ENCODE measurements around the gene EXO5. TPM values are rescaled to one million over a fixed set of nuclear protein-coding genes. Genes with fewer than 3 reads are reported as not detected.

The EXO5 gene
- total RNA-seq, 1 experiment from 2014 or later = 0.57 TPM

- ChIA-PET RAD21 (ENCODE audit: low non-redundant PET in 1 of 2, low total read pairs in 2 of 2, uncharacterized antibody in 2 of 2, unreplicated experiment in 2 of 2) (no interaction called here), POLR2A (interaction anchor here (0.7 to 1.0 kb wide), 2 partner anchors 63 to 160 kb away, joined by 3 read pairs; partner anchors contain the start of gene NFYC), CTCF (interaction anchor here (1.3 to 2.4 kb wide), 2 partner anchors 138 to 421 kb away, joined by 4 to 10 read pairs; no protein-coding TSS in a partner anchor)
- ATAC-seq = peak; percentile 13; the same call in 1 of the 2 replicates
- peak overlapping the region; percentile 68 for H3K27ac ChIP-seq (ENCODE audit: low read depth, low read length)
- H3K9ac ChIP-seq (ENCODE audit: low read length) = peak overlapping the region; percentile 63
- H3K4me1 ChIP-seq (ENCODE audit: control insufficient read depth in 1 of 2, insufficient read depth in 2 of 2, low read length in 2 of 2) = peaks cover 7 to 11% of the 10 kb centered on the region in 2 experiments; a peak in 3 of 4 replicates
- H4K20me1 ChIP-seq (ENCODE audit: insufficient read depth) = no peaks in the 10 kb centered on the region
- DNase-seq (ENCODE audit: low read depth, low spot score) = no peak
- BruUV-seq (replicated peaks) = TSS peak; percentile 96
- H3K27me3 ChIP-seq (ENCODE audit: insufficient read depth, low read length) = no peaks in the 10 kb centered on the region
- intact Hi-C loops (cut with micrococcal nuclease) = loop anchor here (5.0 kb wide), 1 partner anchor 136 kb away; the partner anchor contains the start of gene RIMS3
- H3K9me2 ChIP-seq (ENCODE audit: insufficient read depth) = no peaks in the 10 kb centered on the region
- no peaks in the 10 kb centered on the region; a peak in 1 of 4 replicates for H3K36me3 ChIP-seq (ENCODE audit: control insufficient read depth in 1 of 2, insufficient read depth in 2 of 2, low read length in 2 of 2)
- peak overlapping the region; percentile 86 for H3K4me2 ChIP-seq (ENCODE audit: low read length)
- no peaks in the 10 kb centered on the region for H3K79me2 ChIP-seq (ENCODE audit: insufficient read depth, low read length)
- H3K9me3 ChIP-seq (ENCODE audit: control insufficient read depth in 1 of 2, insufficient read depth in 1 of 2, low read depth in 1 of 2, low read length in 2 of 2) = no peaks in the 10 kb centered on the region
- peak overlapping the region; percentile 61 to 72 for H3K4me3 ChIP-seq (replicated peaks in 1 of 2; ENCODE audit: low read depth in 1 of 2, low read length in 2 of 2)
- peak overlapping the region; percentile 69 for H2AFZ ChIP-seq (ENCODE audit: low read depth, low read length, poor library complexity, severe bottlenecking)
- no peak for TF ChIP-seq CEBPB (IDR thresholded peaks at IDR 0.05; ENCODE audit: low read depth)
- TF ChIP-seq ZFX (IDR thresholded peaks at IDR 0.05) = no peak
- TF ChIP-seq SP1 (IDR thresholded peaks at IDR 0.05; ENCODE audit: low read depth) = no peak
- TF ChIP-seq ZBTB33 (IDR thresholded peaks at IDR 0.05; ENCODE audit: extremely low read depth, insufficient replicate concordance, low read length) = no peak
- no peak for TF ChIP-seq JUND (IDR thresholded peaks at IDR 0.05)
- no peak for TF ChIP-seq YY1 (IDR thresholded peaks at IDR 0.05; ENCODE audit: extremely low read depth, insufficient replicate concordance, low read depth, low read length)
Observed at GRCh38 chr1:40530735-40531380, 22.3 kb downstream of the EXO5 start.

All from HCT116 (cell line).